Neuronal stem cell (in vitro differentiated cells): ENCODE data around the gene HAP1.
A peak's percentile ranks its signal among the peaks of the same experiment; 100 is the strongest.
"Not testable (repeated sequence)": the region's sequence is repeated elsewhere in the genome, so short reads cannot be mapped to it uniquely, and the experiment has no call there.

Experiments used
- DNase-seq: peaks from one replicate; pipeline ENCODE4 v3.0.0-alpha.2; 2013; ENCODE audit warnings: low spot score
- H2AFZ ChIP-seq: one replicate; pipeline ENCODE4 v1.6.1; 2013; ENCODE audit warnings: mild to moderate bottlenecking, low read length, inconsistent platforms
- H2AK5ac ChIP-seq: 2 replicates; pipeline ENCODE4 v1.6.1; 2013; ENCODE audit warnings: low read depth, mild to moderate bottlenecking, inconsistent platforms, low read length, moderate library complexity, mixed read lengths
- H2BK120ac ChIP-seq: 2 replicates; pipeline ENCODE4 v1.6.1; 2013; ENCODE audit warnings: low read depth, mild to moderate bottlenecking, inconsistent platforms, low read length, moderate library complexity, mixed read lengths
- H2BK12ac ChIP-seq: one replicate; pipeline ENCODE4 v1.6.1; 2013; ENCODE audit warnings: low read length, inconsistent platforms
- H2BK15ac ChIP-seq: 2 replicates; pipeline ENCODE4 v1.6.1; 2013; ENCODE audit warnings: mild to moderate bottlenecking, low read length, inconsistent platforms, mixed read lengths
- H2BK5ac ChIP-seq: one replicate; pipeline ENCODE4 v1.6.1; 2013; ENCODE audit warnings: inconsistent platforms, mild to moderate bottlenecking, low read length, moderate library complexity
- H3K14ac ChIP-seq: one replicate; pipeline ENCODE4 v1.6.1; 2013; ENCODE audit warnings: low read length, inconsistent platforms
- H3K18ac ChIP-seq: 2 replicates; pipeline ENCODE4 v1.6.1; 2013; ENCODE audit warnings: low read length, inconsistent platforms
- H3K23ac ChIP-seq: 2 replicates; pipeline ENCODE4 v1.6.1; 2013; ENCODE audit warnings: low read depth, mild to moderate bottlenecking, mixed read lengths, low read length, inconsistent platforms; ENCODE audit not compliant: poor library complexity
- H3K27ac ChIP-seq: replicated peaks from 3 replicates; pipeline ENCODE4 v1.5.1; 2013; ENCODE audit warnings: low read length, inconsistent platforms
- H3K27me3 ChIP-seq, 3 experiments: 2 replicates each; pipeline ENCODE4 v1.6.1; 2013; ENCODE audit warnings: low read length in 3 of 3, mild to moderate bottlenecking in 2 of 3, inconsistent platforms in 1 of 3, low read depth in 1 of 3, mixed read lengths in 1 of 3, moderate library complexity in 1 of 3; ENCODE audit not compliant: control insufficient read depth in 3 of 3, insufficient read depth in 3 of 3
- H3K36me3 ChIP-seq, 2 donors: replicated peaks in 1 of 2; 2 replicates each; pipeline ENCODE4 v1.6.1; 2013; ENCODE audit warnings: low read length in 2 of 2; ENCODE audit not compliant: control insufficient read depth in 2 of 2, insufficient read depth in 2 of 2
- H3K4ac ChIP-seq: 2 replicates; pipeline ENCODE4 v1.6.1; 2013; ENCODE audit warnings: inconsistent platforms, mild to moderate bottlenecking, low read length, moderate library complexity
- H3K4me1 ChIP-seq, 2 donors: 1 replicate in 1 of 2; 2 replicates in 1 of 2; pipeline ENCODE4 v1.6.1; 2013; ENCODE audit warnings: low read length in 2 of 2, low read depth in 1 of 2; ENCODE audit not compliant: control insufficient read depth in 2 of 2, insufficient read depth in 1 of 2
- H3K4me2 ChIP-seq: one replicate; pipeline ENCODE4 v1.6.1; 2013; ENCODE audit warnings: mild to moderate bottlenecking, low read length, inconsistent platforms; ENCODE audit not compliant: insufficient read depth, poor library complexity, severe bottlenecking
- H3K4me3 ChIP-seq, 2 donors: 2 replicates each; pipeline ENCODE4 v1.5.1; 2013; ENCODE audit warnings: low read length in 2 of 2, mild to moderate bottlenecking in 2 of 2, inconsistent platforms in 1 of 2, moderate library complexity in 1 of 2
- H3K79me1 ChIP-seq: one replicate; pipeline ENCODE4 v1.6.1; 2013; ENCODE audit warnings: low read depth, mild to moderate bottlenecking, inconsistent platforms, low read length, moderate library complexity
- H3K9ac ChIP-seq: one replicate; pipeline ENCODE4 v1.6.1; 2013; ENCODE audit warnings: mild to moderate bottlenecking, low read depth, low read length, inconsistent platforms; ENCODE audit not compliant: poor library complexity
- H3K9me3 ChIP-seq, 2 donors: replicated peaks in 1 of 2; 2 replicates each; pipeline versions ENCODE3 to v1.6.1; 2013; ENCODE audit warnings: low read length in 2 of 2, mild to moderate bottlenecking in 2 of 2, inconsistent platforms in 1 of 2, low read depth in 1 of 2, mixed read lengths in 1 of 2, moderate library complexity in 1 of 2; ENCODE audit not compliant: control insufficient read depth in 2 of 2, insufficient read depth in 1 of 2
- H4K8ac ChIP-seq: one replicate; pipeline ENCODE4 v1.6.1; 2013; ENCODE audit warnings: low read depth, mild to moderate bottlenecking, inconsistent platforms, low read length, moderate library complexity
- H4K91ac ChIP-seq: one replicate; pipeline ENCODE4 v1.6.1; 2013; ENCODE audit warnings: low read length, low read depth, mild to moderate bottlenecking, inconsistent platforms; ENCODE audit not compliant: poor library complexity
- WGBS, 2 donors: extraction: QIAGEN DNeasy Blood & Tissue Kit; methylation state at CpG; one replicate each; pipeline ENCODE4 v1.1.7; 2013; ENCODE audit warnings: missing lambda C conversion rate in 2 of 2, mixed read lengths in 1 of 2; ENCODE audit not compliant: insufficient read length in 2 of 2, insufficient replicate concordance in 1 of 2; ENCODE audit errors: extremely low coverage in 2 of 2; 5-methylcytosine and 5-hydroxymethylcytosine counted together

The HAP1 gene

DNA sequence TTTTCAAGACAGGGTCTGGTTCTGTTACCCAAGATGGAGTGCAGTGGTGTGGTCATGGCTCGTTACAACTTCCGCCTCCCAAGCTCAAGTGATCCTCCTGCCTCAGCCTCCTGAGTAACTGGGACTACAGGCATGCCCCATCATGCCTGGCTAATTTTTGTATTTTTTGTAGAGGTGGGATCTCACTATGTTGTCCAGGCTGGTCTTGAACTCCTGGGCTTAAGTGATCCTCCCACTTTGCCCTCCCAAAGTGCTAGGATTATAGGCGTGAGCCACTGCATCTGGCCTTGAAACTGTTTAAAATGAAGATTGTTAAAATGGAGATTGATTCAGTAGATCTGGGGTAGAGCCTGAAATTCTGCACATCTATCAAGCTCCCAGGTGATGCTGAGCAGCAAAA is 33.6 kb downstream of the HAP1 start:
- H3K9ac ChIP-seq, DNase-seq, H3K79me1 ChIP-seq, H2BK120ac ChIP-seq, H3K4me3 ChIP-seq, H3K14ac ChIP-seq, H3K27me3 ChIP-seq, H4K91ac ChIP-seq, H2AFZ ChIP-seq, H3K27ac ChIP-seq, H4K8ac ChIP-seq, H2BK15ac ChIP-seq, H2BK5ac ChIP-seq, H3K36me3 ChIP-seq, H2AK5ac ChIP-seq, H3K9me3 ChIP-seq, H3K23ac ChIP-seq, H3K4me2 ChIP-seq, H3K4ac ChIP-seq, H3K18ac ChIP-seq, H2BK12ac ChIP-seq: not testable (repeated sequence)
- WGBS, 2 donors: no CpG with 5 or more reads among the region's 3 CpGs
- H3K4me1 ChIP-seq: peaks cover 9 to 11% of the 10 kb centered on the region in 2 donors

DNA sequence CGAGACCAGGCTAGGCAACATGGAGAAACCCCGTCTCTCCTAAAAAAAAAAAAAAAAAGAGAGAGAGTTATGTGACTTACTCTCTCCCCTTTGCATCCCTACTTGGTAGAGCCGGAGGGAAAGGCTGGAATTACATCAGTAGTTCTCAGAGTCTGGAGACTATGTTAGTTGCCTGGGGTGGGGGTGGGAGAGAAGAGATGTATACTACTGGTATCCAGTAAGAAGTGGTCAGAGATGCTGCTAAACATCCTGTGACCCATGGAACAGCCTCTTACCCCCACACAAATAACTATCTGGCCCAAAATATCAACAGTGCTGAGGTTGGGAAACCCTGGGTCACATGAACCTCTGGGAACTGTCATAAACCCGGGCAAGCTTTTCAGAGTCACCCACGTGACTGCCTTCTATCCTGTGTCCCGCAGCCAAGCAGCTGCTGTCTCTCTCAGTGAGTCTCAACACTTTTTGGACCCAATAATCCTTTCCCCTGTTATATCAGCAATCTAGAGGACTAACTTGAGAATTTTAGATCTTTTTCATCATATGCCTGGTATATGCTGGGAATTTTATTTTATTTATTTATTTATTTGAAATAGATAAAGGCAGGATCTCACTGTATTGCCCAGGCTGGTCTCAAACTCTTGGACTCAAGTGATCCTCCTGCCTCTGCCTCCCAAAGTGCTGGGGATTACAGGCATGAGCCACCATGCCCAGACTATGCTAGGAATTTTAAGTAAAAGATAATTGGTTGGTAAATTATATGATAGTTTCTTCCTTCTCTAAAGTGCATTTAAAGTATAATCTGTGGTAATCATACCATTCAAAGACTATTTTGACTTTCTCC is 37.1 kb downstream of the HAP1 start:
- Histone ChIP-seq H4K91ac (no peak overlapping the region), H2AK5ac (no peak overlapping the region), H3K4me3 (no peak overlapping the region), H4K8ac (no peak overlapping the region), H2BK5ac (no peak overlapping the region), H3K4me2 (no peak overlapping the region), H3K9me3 (no peaks in the 10 kb centered on the region), H3K23ac (no peak overlapping the region), H2BK15ac (no peak overlapping the region), H3K14ac (no peak overlapping the region), H2BK12ac (no peak overlapping the region), H3K4me1 (no peaks in the 10 kb centered on the region), H3K9ac (no peak overlapping the region), H3K4ac (no peak overlapping the region), H3K79me1 (no peaks in the 10 kb centered on the region), H3K27ac (no peak overlapping the region), H3K18ac (no peak overlapping the region), H3K27me3 (no peaks in the 10 kb centered on the region), H2AFZ (no peak overlapping the region), H2BK120ac (no peak overlapping the region), H3K36me3 (peaks cover 13 to 27% of the 10 kb centered on the region in 2 donors)
- DNase-seq: no peak
- no CpG with 5 or more reads among the region's 6 CpGs for WGBS, 2 donors

DNA sequence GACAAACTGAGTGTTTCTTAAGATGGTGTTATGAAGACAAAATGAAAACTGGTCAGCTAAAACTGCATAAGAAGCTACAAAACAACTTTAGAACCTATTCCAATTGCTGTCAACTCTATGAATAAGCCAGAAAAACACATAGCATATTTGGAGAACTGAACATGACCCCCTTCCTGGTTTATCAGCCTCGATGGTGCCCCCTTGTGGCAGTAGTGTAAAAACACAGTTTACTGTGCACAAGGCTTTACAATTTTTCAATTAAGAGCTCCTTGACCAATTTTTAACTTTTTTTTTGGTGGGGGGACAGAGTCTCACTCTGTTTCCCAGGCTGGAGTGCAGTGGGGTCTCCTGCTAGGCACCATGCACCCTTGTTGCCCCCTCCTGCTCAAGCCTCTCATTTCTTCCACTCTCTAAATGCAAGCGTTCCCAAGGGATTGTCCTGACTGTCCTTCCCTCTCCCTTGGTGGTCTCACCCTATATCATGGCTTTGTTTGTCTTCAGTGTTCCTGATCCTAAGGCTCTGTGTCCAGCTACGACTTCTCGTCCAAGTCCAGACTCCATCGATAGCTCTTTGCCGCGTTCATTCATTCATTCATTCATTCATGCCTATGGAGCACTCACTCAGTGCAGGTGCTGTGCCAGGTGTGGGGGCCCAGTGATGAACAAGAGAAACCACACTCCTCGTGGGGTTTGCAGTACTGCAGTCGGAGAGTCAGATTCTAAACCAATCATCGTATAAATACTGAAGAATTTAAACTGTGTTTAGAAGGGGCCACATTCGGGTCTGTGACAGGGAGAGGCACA is 38.3 kb downstream of the HAP1 start:
- no peak overlapping the region for H4K8ac ChIP-seq
- H2BK5ac ChIP-seq: no peak overlapping the region
- no peak overlapping the region for H3K4me3 ChIP-seq
- WGBS, 2 donors: no CpG with 5 or more reads among the region's 11 CpGs
- no peaks in the 10 kb centered on the region for H3K9me3 ChIP-seq
- H4K91ac ChIP-seq: no peak overlapping the region
- peak; percentile 70 for DNase-seq
- no peak overlapping the region for H2AFZ ChIP-seq
- H3K27ac ChIP-seq: no peak overlapping the region
- no peak overlapping the region for H3K18ac ChIP-seq
- no peak overlapping the region for H2BK12ac ChIP-seq
- no peak overlapping the region for H3K4ac ChIP-seq
- H3K79me1 ChIP-seq: no peaks in the 10 kb centered on the region
- H3K23ac ChIP-seq: no peak overlapping the region
- H2AK5ac ChIP-seq: no peak overlapping the region
- H3K4me2 ChIP-seq: no peak overlapping the region
- no peak overlapping the region for H3K9ac ChIP-seq
- H2BK120ac ChIP-seq: no peak overlapping the region
- no peaks in the 10 kb centered on the region for H3K4me1 ChIP-seq
- no peak overlapping the region for H3K14ac ChIP-seq
- no peaks in the 10 kb centered on the region for H3K27me3 ChIP-seq
- peaks cover 22 to 39% of the 10 kb centered on the region in 2 donors for H3K36me3 ChIP-seq
- H2BK15ac ChIP-seq: no peak overlapping the region

DNA sequence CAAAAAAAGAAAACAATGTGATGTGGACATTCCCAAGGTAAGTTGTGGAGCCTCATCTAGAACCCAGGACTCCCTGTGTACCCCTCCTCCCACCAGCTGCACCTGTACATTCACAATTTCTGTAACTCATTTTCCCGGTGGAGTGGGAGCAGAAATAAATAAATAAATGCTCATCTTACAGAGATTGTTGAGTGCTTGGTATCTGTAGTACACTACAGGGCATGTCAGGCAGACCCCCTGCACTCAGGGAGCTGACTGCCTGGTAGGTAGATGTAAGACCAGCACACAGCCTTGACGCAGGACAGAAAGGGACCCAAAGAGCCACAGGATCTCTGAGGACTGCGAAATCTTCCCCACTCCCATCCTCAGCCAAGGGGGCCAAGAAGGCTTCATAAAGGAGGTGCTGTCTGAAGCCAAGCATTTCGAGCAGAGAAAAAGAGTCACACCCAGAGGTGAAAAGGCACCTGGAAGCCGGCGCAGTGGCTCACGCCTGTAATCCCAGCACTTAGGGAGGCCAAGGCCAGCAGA is 39.2 kb downstream of the HAP1 start:
- no peak overlapping the region for H3K27ac ChIP-seq
- H3K4me2 ChIP-seq: no peak overlapping the region
- H2BK120ac ChIP-seq: no peak overlapping the region
- no peaks in the 10 kb centered on the region for H3K27me3 ChIP-seq
- H2AK5ac ChIP-seq: no peak overlapping the region
- H4K8ac ChIP-seq: no peak overlapping the region
- no peak overlapping the region for H3K23ac ChIP-seq
- no peak overlapping the region for H3K18ac ChIP-seq
- WGBS, 2 donors: no CpG with 5 or more reads among the region's 7 CpGs
- H3K4me3 ChIP-seq: no peak overlapping the region
- H2AFZ ChIP-seq: no peak overlapping the region
- H3K4ac ChIP-seq: no peak overlapping the region
- no peak overlapping the region for H2BK5ac ChIP-seq
- no peaks in the 10 kb centered on the region for H3K9me3 ChIP-seq
- no peak overlapping the region for H2BK15ac ChIP-seq
- H3K36me3 ChIP-seq: peaks cover 29 to 49% of the 10 kb centered on the region in 2 donors
- H3K4me1 ChIP-seq: peaks cover 0 to under 1% of the 10 kb centered on the region in 2 donors
- peaks cover 2% of the 10 kb centered on the region for H3K79me1 ChIP-seq
- no peak for DNase-seq
- no peak overlapping the region for H4K91ac ChIP-seq
- H3K9ac ChIP-seq: no peak overlapping the region
- H3K14ac ChIP-seq: no peak overlapping the region
- H2BK12ac ChIP-seq: no peak overlapping the region
